GM12875 (cell line): ENCODE results near the gene MAP2K3.

Source experiments
- H3K4me3 ChIP-seq: one replicate; pipeline ENCODE4 v1.5.1; 2011; ENCODE audit warnings: low read depth, low read length, control low read depth
- TF ChIP-seq, protein P1 (sequence below): IDR thresholded peaks from 2 replicates; pipeline ENCODE4 v1.5.1; 2011; ENCODE audit warnings: low read depth, mild to moderate bottlenecking, control low read depth, inconsistent platforms, low read length, moderate library complexity, borderline replicate concordance; ENCODE audit not compliant: insufficient read depth

MAP2K3 gene

DNA sequence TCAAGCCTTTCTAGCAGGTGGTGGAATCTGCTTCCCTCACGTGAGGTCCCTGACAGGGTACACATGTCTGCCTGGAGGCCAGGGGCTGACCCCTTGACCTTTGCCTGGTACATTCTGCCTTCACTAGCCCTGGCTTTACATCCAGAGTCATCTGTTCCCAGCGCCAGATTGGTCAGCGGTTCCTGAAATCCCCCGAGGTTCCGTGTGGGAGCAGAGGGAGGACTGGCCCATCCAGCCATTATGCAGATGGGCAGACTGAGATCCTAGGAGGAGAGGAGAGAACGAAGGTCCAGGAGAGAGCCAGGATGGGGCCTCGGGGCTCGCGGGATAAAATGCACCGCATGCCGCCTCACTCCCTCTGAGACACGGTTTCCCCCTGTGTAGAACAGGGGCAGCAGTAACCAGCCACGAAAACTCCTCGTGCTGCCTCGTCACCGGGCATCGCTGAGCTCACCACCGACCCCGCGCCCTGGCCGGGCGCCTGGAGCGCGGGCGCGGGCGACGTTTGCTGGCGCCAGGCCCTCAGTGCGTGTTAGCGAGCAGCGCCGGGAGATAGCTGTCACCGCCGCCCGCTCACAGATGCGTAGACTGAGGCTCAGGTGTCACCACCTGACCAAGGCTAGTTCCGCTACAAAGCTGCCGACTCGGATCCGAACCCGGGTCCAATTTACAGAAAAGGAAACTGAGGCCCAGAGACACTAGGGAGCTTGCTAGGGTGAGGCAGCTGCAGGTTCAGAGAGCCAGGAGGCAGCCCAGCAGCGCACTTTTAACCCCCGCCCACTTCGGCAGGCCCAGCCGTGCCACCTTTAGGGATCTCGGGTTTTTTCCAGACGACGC is 811 bp upstream of the MAP2K3 start:
- H3K4me3 ChIP-seq = peak overlapping the region; percentile 80
- TF ChIP-seq, protein P1, sequence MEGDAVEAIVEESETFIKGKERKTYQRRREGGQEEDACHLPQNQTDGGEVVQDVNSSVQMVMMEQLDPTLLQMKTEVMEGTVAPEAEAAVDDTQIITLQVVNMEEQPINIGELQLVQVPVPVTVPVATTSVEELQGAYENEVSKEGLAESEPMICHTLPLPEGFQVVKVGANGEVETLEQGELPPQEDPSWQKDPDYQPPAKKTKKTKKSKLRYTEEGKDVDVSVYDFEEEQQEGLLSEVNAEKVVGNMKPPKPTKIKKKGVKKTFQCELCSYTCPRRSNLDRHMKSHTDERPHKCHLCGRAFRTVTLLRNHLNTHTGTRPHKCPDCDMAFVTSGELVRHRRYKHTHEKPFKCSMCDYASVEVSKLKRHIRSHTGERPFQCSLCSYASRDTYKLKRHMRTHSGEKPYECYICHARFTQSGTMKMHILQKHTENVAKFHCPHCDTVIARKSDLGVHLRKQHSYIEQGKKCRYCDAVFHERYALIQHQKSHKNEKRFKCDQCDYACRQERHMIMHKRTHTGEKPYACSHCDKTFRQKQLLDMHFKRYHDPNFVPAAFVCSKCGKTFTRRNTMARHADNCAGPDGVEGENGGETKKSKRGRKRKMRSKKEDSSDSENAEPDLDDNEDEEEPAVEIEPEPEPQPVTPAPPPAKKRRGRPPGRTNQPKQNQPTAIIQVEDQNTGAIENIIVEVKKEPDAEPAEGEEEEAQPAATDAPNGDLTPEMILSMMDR = no peak

DNA sequence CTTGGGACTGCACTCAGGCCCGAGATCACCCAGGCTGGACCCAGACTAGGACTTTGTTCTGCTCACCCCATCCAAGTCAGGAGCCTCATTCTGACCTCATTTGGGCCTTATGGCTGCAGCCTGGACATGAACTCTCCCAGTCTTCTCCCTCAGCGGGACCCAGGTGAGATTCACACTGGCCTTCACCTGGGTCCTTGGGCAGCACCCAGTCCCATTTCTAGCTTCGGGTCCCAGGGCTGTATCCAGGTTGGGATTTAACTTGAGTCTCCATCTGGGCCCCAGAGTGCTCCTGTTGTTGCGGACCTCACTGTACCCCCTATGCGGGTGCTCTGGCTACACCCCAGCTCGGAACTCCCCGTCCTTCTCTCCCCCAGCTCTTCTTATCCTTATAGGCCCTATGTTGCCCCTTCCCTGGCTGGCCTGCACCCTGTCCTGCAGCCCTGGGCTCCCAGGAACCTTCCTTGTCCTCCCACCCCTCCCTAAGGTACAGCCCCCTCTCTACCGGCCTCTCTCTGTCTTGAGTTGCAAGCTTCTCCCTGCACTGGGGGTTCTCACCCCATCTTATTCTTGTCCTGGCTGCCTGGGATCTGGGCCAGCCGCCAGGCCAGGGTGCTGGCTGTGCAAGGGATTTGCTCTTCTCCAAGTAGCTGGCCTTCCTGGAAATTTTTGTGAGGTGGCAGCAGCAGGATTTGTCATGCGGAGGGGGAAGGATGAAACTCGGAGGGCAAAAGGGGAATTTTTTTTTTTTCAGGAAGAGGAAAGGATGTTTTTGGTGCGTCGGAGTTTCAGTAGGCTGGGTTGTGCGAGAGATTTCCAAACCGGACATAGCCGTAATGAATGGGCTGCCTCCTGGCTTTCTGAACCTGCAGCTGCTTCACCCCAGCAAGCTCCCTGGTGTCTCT is 904 bp downstream of the MAP2K3 start:
- TF ChIP-seq, protein P1 = no peak
- H3K4me3 ChIP-seq = peak overlapping the region; percentile 80

DNA sequence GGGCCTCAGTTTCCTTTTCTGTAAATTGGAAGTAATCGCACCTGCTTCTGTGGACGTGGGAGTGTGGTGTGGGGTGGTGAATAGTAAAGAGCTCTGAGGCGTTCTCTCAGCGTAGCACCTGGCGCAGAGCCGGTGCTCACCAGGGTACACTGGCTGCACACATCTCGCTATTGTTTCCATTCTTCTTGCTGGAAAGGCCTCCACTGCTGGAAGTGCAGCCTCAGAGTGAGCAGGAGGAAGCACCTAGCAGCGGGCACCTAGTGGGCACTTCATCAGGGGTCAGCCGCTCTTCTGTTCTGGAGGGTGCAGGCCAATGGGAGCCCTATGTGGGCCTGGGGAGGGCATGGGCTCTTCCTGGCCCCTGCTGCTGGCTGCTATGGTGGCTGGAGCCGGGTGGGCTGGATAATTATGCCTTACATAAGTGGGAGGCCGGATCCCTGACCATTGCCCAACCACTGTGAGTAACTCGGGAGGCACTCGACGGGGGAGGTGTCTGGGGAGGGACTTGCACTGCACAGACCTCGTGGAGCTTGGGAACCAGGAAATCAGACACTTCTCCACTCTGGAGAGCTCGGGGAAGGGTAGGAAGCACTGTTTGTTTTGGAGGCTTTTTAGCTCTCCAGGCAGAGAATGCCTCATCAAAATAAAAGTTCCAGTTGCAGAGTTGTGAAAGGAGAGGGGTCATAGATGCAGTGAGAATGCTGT is 1.7 kb downstream of the MAP2K3 start:
- H3K4me3 ChIP-seq = peak overlapping the region; percentile 80
- TF ChIP-seq, protein P1 = no peak

DNA sequence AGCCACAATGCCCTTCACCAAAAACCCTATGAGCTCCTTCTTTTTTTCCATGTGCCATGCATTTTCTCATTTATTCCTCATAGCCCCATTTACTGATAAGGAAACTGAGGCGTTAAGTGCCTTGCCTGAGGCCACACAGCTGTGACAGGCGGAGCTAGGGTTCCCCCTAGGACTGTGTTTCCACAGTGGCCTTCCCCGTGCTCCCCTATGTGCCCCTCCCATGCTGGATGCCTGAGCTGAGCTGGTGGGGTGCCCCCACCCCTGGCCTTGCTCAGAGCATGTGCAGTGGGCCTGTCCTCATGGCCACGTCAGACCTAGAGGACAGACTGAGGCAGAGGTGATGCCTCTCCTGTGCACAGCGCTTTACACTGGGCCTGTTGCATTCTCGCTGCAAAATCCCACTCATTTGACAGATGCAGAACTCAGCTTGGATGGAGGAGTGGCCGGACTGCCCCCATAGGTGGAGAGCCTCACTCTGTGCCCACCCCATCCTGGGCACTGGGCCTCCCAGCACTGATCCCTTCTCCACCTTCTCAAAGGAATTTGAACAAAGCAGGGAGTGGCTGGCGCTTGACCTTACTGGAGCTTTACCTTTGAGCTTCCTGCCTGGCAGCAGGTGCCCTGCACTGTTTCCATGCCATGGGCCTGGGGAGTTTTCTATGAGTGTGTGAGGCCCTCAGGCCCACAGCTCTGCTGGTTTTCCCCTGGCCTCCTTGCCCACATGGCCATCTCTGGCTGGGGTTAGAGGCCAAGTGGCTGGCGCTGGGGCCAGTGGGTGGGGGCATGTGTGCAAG is 2.6 kb downstream of the MAP2K3 start:
- TF ChIP-seq, protein P1 = no peak
- H3K4me3 ChIP-seq = peak overlapping the region; percentile 80

DNA sequence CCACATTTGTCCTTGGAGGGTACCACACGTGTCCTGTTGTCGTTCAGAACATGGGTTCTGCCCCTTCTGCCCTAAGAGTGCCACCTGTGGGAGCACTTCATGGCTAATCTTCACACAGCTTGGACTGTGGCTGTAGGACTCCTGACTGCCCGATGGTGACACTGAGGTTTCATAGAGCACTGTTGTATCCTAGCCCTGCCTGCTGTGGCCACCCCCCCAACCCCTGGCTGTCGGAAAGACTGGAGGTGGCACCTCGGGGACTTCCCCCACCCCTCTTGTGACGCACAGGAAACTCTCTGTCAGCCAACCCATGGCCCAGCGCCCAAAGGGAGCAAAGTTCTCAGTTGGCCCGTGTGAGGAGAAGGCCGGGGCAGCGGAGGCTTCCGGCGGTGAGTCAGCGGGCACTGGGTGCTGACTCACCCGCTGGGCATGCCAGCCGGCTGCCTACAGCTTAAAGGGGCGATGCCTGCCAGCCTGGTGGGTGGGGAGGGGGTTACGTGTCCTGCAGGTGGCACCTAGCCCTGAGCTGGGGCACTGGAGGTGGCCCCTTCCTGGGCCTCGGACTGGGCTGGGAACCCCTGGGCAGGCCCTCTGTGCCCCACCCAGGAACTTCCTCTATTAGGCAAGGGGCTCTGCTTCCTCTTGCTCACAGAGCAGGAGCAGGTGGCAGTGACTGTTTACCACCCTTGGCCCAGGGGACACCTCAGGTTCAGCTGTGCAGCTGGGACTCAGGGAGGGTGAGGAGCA is 3.4 kb downstream of the MAP2K3 start:
- TF ChIP-seq, protein P1 = no peak
- peak overlapping the region; percentile 41 for H3K4me3 ChIP-seq
